ENCODE results near the gene ZMYND8. TPM values are rescaled to one million over a fixed set of nuclear protein-coding genes. Genes with fewer than 3 reads are reported as not detected.
"Not testable (repeated sequence)": the region's sequence is repeated elsewhere in the genome, so short reads cannot be mapped to it uniquely, and the experiment has no call there.

The ZMYND8 gene
- total and polyA plus RNA-seq, 2 donors: 14.8 to 28.5 TPM

DNA sequence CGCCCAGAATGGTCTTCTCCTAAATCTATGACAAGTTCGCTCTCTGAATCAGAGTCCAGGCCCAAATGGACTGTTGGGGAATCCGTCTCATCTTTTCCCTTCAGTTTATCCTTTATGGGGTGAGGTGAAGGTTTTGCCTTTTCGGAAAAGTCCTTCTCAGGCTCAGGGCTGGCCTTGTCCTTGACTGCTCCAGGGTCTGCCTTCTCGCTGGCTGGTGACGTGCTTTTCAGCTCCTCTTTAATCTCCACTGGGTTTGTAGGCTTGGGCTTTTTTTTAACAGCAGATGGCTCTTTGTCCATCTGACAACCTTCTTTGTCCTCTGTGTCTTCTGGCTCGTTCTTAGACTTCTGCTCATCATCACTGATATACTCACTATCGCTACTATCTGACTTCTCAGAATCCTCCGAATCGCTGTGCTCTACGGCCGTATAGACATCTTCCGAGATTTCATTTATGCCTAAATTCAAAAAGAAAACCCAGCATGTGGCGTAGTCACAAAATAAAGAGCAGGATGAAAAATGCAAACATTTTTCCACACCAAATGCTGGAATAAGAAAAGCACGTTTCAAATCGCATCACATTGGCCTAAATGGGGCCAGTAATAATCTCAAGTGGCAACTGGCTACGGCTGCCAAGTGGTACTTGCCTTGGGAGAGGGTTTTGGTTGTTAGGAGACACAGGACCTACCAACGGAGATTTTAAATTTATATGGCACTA is 110.3 kb downstream of the ZMYND8 start:
- Histone ChIP-seq H3K36me3 (ENCODE audit: control insufficient read depth in 2 of 2, insufficient read depth in 2 of 2, low read length in 1 of 2) (peaks cover 66 to 72% of the 10 kb centered on the region in 2 donors), H3K27ac (ENCODE audit: low read depth in 1 of 2, low read length in 1 of 2) (no peak overlapping the region), H3K4me1 (ENCODE audit: control insufficient read depth in 2 of 2, insufficient read depth in 2 of 2, low read length in 2 of 2) (no peaks in the 10 kb centered on the region), H3K9me3 (ENCODE audit: control insufficient read depth in 2 of 2, insufficient read depth in 1 of 2, low read length in 1 of 2) (no peaks in the 10 kb centered on the region), H3K27me3 (ENCODE audit: control insufficient read depth in 2 of 2, insufficient read depth in 1 of 2, low read length in 1 of 2) (no peaks in the 10 kb centered on the region), H3K4me3 (ENCODE audit: low read length in 2 of 2) (no peak overlapping the region)
- WGBS: 99% methylated on average over 18 of the region's 18 CpGs
- no peak for DNase-seq (ENCODE audit: low read depth in 6 of 9, low spot score in 9 of 9)

DNA sequence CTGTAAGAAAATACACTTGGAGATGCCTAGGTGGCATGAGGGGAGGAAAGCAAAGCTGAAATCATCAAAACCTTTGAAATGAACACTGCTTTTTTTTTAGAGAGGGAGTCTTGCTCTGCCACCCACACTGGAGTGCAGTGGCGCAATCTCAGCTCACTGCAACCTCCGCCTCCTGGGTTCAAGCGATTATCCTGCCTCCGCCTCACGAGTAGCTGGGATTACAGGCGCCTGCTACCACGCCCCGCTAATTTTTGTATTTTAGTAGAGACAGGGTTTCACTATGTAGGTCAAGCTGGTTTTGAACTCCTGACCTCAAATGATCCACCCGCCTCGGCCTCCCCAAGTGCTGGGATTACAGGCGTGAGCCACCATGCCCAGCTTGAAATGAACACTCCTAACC is 111.3 kb downstream of the ZMYND8 start:
- H3K4me1 ChIP-seq (ENCODE audit: control insufficient read depth in 2 of 2, insufficient read depth in 2 of 2, low read length in 2 of 2); H3K4me3 ChIP-seq (ENCODE audit: low read length in 2 of 2); H3K9me3 ChIP-seq (ENCODE audit: control insufficient read depth in 2 of 2, insufficient read depth in 1 of 2, low read length in 1 of 2); DNase-seq (ENCODE audit: low read depth in 6 of 9, low spot score in 9 of 9); H3K27me3 ChIP-seq (ENCODE audit: control insufficient read depth in 2 of 2, insufficient read depth in 1 of 2, low read length in 1 of 2); H3K27ac ChIP-seq (ENCODE audit: low read depth in 1 of 2, low read length in 1 of 2): not testable (repeated sequence)
- WGBS: 96% methylated on average over 11 of the region's 11 CpGs
- H3K36me3 ChIP-seq (ENCODE audit: control insufficient read depth in 2 of 2, insufficient read depth in 2 of 2, low read length in 1 of 2): peaks cover 65 to 67% of the 10 kb centered on the region in 2 donors

- no peak overlapping the region for H3K27ac ChIP-seq (ENCODE audit: low read depth in 1 of 2, low read length in 1 of 2)
- DNase-seq (ENCODE audit: low read depth in 6 of 9, low spot score in 9 of 9): no peak
- H3K9me3 ChIP-seq (ENCODE audit: control insufficient read depth in 2 of 2, insufficient read depth in 1 of 2, low read length in 1 of 2): no peaks in the 10 kb centered on the region
- H3K36me3 ChIP-seq (ENCODE audit: control insufficient read depth in 2 of 2, insufficient read depth in 2 of 2, low read length in 1 of 2): peaks cover 61 to 63% of the 10 kb centered on the region in 2 donors
- H3K4me3 ChIP-seq (ENCODE audit: low read length in 2 of 2): no peak overlapping the region
- WGBS: 97% methylated on average over 3 of the region's 3 CpGs
- H3K4me1 ChIP-seq (ENCODE audit: control insufficient read depth in 2 of 2, insufficient read depth in 2 of 2, low read length in 2 of 2): no peaks in the 10 kb centered on the region
- H3K27me3 ChIP-seq (ENCODE audit: control insufficient read depth in 2 of 2, insufficient read depth in 1 of 2, low read length in 1 of 2): no peaks in the 10 kb centered on the region
These were observed 112.0 kb downstream of the ZMYND8 start for GRCh38 chr20:47244451-47244850.

GRCh38 chr20:47243532-47244305 is 112.8 kb downstream of the ZMYND8 start:
- no peak for DNase-seq (ENCODE audit: low read depth in 6 of 9, low spot score in 9 of 9)
- Histone ChIP-seq H3K27ac (ENCODE audit: low read depth in 1 of 2, low read length in 1 of 2) (no peak overlapping the region), H3K27me3 (ENCODE audit: control insufficient read depth in 2 of 2, insufficient read depth in 1 of 2, low read length in 1 of 2) (no peaks in the 10 kb centered on the region), H3K9me3 (ENCODE audit: control insufficient read depth in 2 of 2, insufficient read depth in 1 of 2, low read length in 1 of 2) (no peaks in the 10 kb centered on the region), H3K4me1 (ENCODE audit: control insufficient read depth in 2 of 2, insufficient read depth in 2 of 2, low read length in 2 of 2) (no peaks in the 10 kb centered on the region), H3K4me3 (ENCODE audit: low read length in 2 of 2) (no peak overlapping the region), H3K36me3 (ENCODE audit: control insufficient read depth in 2 of 2, insufficient read depth in 2 of 2, low read length in 1 of 2) (peaks cover 61 to 63% of the 10 kb centered on the region in 2 donors)
- WGBS: 97% methylated on average over 3 of the region's 3 CpGs

- DNase-seq (ENCODE audit: low read depth in 6 of 9, low spot score in 9 of 9): no peak
- Histone ChIP-seq H3K27ac (ENCODE audit: low read depth in 1 of 2, low read length in 1 of 2) (no peak overlapping the region), H3K27me3 (ENCODE audit: control insufficient read depth in 2 of 2, insufficient read depth in 1 of 2, low read length in 1 of 2) (no peaks in the 10 kb centered on the region), H3K36me3 (ENCODE audit: control insufficient read depth in 2 of 2, insufficient read depth in 2 of 2, low read length in 1 of 2) (peaks cover 60 to 61% of the 10 kb centered on the region in 2 donors), H3K9me3 (ENCODE audit: control insufficient read depth in 2 of 2, insufficient read depth in 1 of 2, low read length in 1 of 2) (no peaks in the 10 kb centered on the region), H3K4me3 (ENCODE audit: low read length in 2 of 2) (no peak overlapping the region), H3K4me1 (ENCODE audit: control insufficient read depth in 2 of 2, insufficient read depth in 2 of 2, low read length in 2 of 2) (no peaks in the 10 kb centered on the region)
- 99% methylated on average over 4 of the region's 4 CpGs for WGBS
These were observed 113.5 kb downstream of the ZMYND8 start for GRCh38 chr20:47243003-47243402.

DNA sequence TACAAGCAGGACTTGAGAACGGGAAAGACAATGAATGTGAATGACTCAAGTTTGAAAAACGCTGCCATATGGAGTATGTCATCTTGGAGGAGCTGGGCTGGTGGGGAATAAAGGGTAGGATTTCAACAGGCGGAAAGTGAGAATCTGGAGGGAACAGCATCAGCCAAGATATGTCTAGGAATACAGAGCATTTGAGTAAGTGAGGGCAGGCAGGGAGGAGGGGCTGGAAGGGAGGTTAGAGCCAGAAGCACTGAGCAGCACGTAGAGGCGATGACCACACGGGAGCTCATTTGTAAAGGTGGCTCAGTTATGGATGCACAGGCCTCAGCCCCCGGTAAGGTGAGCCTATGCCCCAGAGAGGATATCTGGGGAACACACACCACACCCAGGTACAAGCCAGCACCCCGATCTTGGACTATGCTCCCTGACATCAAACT is 115.1 kb downstream of the ZMYND8 start:
- peaks cover 57 to 59% of the 10 kb centered on the region in 2 donors for H3K36me3 ChIP-seq (ENCODE audit: control insufficient read depth in 2 of 2, insufficient read depth in 2 of 2, low read length in 1 of 2)
- no peak overlapping the region for H3K4me3 ChIP-seq (ENCODE audit: low read length in 2 of 2)
- no peaks in the 10 kb centered on the region for H3K9me3 ChIP-seq (ENCODE audit: control insufficient read depth in 2 of 2, insufficient read depth in 1 of 2, low read length in 1 of 2)
- no peaks in the 10 kb centered on the region for H3K27me3 ChIP-seq (ENCODE audit: control insufficient read depth in 2 of 2, insufficient read depth in 1 of 2, low read length in 1 of 2)
- H3K27ac ChIP-seq (ENCODE audit: low read depth in 1 of 2, low read length in 1 of 2): no peak overlapping the region
- H3K4me1 ChIP-seq (ENCODE audit: control insufficient read depth in 2 of 2, insufficient read depth in 2 of 2, low read length in 2 of 2): no peaks in the 10 kb centered on the region
- 97% methylated on average over 8 of the region's 8 CpGs for WGBS
- DNase-seq (ENCODE audit: low read depth in 6 of 9, low spot score in 9 of 9): no peak

DNA sequence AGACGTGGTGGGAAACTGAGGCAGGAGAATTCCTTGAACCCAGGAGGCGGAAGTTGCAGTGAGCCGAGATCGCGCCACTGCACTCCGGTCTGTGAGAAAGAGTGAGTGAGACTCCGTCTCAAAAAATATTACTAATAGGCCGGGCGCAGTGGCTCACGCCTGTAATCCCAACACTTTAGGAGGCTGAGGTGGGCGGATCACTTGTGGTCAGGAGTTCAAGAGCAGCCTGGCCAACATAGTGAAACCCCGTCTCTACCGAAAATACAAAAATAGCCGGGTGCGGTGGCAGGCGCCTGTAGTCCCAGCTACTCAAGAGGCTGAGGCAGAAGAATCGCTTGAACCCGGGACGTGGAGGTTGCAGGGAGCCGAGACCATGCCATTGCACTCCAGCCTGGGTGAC is 116.4 kb downstream of the ZMYND8 start:
- DNase-seq (ENCODE audit: low read depth in 6 of 9, low spot score in 9 of 9); H3K27ac ChIP-seq (ENCODE audit: low read depth in 1 of 2, low read length in 1 of 2): not testable (repeated sequence)
- peaks cover 58 to 61% of the 10 kb centered on the region in 2 donors for H3K36me3 ChIP-seq (ENCODE audit: control insufficient read depth in 2 of 2, insufficient read depth in 2 of 2, low read length in 1 of 2)

DNA sequence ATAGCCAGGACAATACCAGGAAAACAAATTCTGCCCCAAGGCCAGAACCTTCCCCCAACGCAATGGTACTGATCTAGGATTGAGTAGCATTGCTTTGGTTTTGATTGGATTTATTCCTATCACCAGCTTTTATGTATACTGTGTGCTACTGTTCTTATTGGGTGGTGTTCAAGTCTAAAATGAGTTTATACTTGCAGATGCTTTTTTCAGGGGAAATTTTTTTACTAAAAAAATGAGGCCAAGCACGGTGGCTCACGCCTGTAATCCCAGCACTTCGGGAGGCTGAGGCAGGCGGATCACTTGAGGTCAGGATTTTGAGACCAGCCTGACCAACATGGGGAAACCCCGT is 116.8 kb downstream of the ZMYND8 start:
- Histone ChIP-seq H3K4me1 (ENCODE audit: control insufficient read depth in 2 of 2, insufficient read depth in 2 of 2, low read length in 2 of 2) (no peaks in the 10 kb centered on the region), H3K27ac (ENCODE audit: low read depth in 1 of 2, low read length in 1 of 2) (no peak overlapping the region), H3K36me3 (ENCODE audit: control insufficient read depth in 2 of 2, insufficient read depth in 2 of 2, low read length in 1 of 2) (peaks cover 60 to 62% of the 10 kb centered on the region in 2 donors), H3K4me3 (ENCODE audit: low read length in 2 of 2) (no peak overlapping the region), H3K27me3 (ENCODE audit: control insufficient read depth in 2 of 2, insufficient read depth in 1 of 2, low read length in 1 of 2) (no peaks in the 10 kb centered on the region), H3K9me3 (ENCODE audit: control insufficient read depth in 2 of 2, insufficient read depth in 1 of 2, low read length in 1 of 2) (no peaks in the 10 kb centered on the region)
- 98% methylated on average over 6 of the region's 6 CpGs for WGBS
- DNase-seq (ENCODE audit: low read depth in 6 of 9, low spot score in 9 of 9): no peak

More for the DNA sequence above, 116.4 kb downstream of the ZMYND8 start:
- H3K4me3 ChIP-seq (ENCODE audit: low read length in 2 of 2); H3K9me3 ChIP-seq (ENCODE audit: control insufficient read depth in 2 of 2, insufficient read depth in 1 of 2, low read length in 1 of 2); H3K27me3 ChIP-seq (ENCODE audit: control insufficient read depth in 2 of 2, insufficient read depth in 1 of 2, low read length in 1 of 2); H3K4me1 ChIP-seq (ENCODE audit: control insufficient read depth in 2 of 2, insufficient read depth in 2 of 2, low read length in 2 of 2): not testable (repeated sequence)
- 98% methylated on average over 20 of the region's 20 CpGs for WGBS
